ENCODE measurements around the gene KXD1.
A peak's percentile ranks its signal among the peaks of the same experiment; 100 is the strongest.

The KXD1 gene

DNA sequence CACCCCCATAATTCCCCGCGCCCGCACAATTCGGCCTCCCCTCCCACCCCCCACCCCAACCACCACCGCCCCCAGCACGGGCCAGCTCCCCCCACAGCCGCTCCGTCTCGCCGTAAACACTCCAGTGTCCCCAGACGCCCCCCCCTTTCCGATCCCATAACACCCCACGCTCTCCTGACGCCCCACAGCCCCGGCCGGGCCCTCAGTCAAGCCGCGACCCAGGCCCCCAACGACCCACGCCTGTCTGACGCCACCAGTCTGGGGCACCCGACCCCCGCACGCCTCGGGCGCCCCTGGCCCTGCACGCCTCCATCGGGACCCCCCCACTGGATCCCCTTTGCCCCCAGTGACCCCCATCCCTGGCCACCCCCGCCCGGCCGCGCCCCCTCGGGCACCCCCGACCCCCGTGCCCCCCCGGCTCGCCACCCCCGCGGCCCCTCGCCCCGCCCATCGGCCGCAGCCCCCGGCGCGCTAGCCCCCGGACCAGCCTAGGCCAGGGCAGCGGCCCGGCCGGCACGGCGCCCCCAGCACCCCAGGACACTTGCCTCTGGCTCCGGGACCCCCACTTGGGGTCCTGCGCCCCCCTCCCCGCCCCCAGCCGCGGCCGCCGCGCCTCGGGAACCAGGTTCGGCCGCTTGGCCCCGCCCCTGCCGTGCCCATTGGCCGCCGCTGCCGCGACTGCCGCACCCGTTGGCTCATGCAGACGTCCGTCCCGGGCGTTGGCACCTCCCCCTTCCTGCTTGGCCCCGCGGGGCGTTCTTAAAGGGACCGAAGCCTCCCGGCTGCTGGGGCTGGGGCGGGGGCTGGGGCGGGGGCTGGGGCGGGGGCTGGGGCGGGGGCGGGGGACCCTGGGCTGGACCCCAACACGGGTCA is 14.5 kb upstream of the KXD1 start, which contains the start of gene FKBP8:
Gene FKBP8, minus strand, starts transcription at position 633 of the 873 bp plus-strand sequence. CDS start 1,603 bp downstream, outside the sequence.
- H3K9ac ChIP-seq (ENCODE audit: insufficient read length, low read depth), result peak within 1 kb of the TSS; percentile 84
- H3K27me3 ChIP-seq (ENCODE audit: insufficient read depth, insufficient read length), result no peaks in the 10 kb centered on the region
- H3K9me3 ChIP-seq (ENCODE audit: insufficient read depth, low read length), result no peaks in the 10 kb centered on the region
- peaks cover 35% of the 10 kb centered on the region for H3K36me3 ChIP-seq (ENCODE audit: insufficient read depth, insufficient read length, low read length)
- TF ChIP-seq YY1 (IDR thresholded peaks at IDR 0.05; ENCODE audit: insufficient read depth, insufficient read length), result no peak
- H3K4me3 ChIP-seq (ENCODE audit: insufficient read length, low read depth), result peak within 1 kb of the TSS; percentile 67
- DNase-seq (ENCODE audit: low read depth, low spot score), result peak; percentile 87
- H3K4me1 ChIP-seq (ENCODE audit: insufficient read depth, insufficient read length), result peaks cover 5% of the 10 kb centered on the region

- H3K36me3 ChIP-seq (ENCODE audit: insufficient read depth, insufficient read length, low read length), result peaks cover 31% of the 10 kb centered on the region
- peak overlapping the region; percentile 41 for H3K4me3 ChIP-seq (ENCODE audit: insufficient read length, low read depth)
- peaks cover 5% of the 10 kb centered on the region for H3K4me1 ChIP-seq (ENCODE audit: insufficient read depth, insufficient read length)
- no peaks in the 10 kb centered on the region for H3K9me3 ChIP-seq (ENCODE audit: insufficient read depth, low read length)
- DNase-seq (ENCODE audit: low read depth, low spot score), result no peak
- H3K9ac ChIP-seq (ENCODE audit: insufficient read length, low read depth), result peak overlapping the region; percentile 81
- no peaks in the 10 kb centered on the region for H3K27me3 ChIP-seq (ENCODE audit: insufficient read depth, insufficient read length)
- no peak for TF ChIP-seq ZNF274 (IDR thresholded peaks at IDR 0.05; ENCODE audit: low read depth, low read length)
- no peak for TF ChIP-seq SUZ12 (IDR thresholded peaks at IDR 0.05; ENCODE audit: extremely low read depth, insufficient read depth, insufficient read length)
- no peak for TF ChIP-seq YY1 (IDR thresholded peaks at IDR 0.05; ENCODE audit: insufficient read depth, insufficient read length)
Observed at GRCh38 chr19:18543814-18544475, 13.7 kb upstream of the KXD1 start.

DNA sequence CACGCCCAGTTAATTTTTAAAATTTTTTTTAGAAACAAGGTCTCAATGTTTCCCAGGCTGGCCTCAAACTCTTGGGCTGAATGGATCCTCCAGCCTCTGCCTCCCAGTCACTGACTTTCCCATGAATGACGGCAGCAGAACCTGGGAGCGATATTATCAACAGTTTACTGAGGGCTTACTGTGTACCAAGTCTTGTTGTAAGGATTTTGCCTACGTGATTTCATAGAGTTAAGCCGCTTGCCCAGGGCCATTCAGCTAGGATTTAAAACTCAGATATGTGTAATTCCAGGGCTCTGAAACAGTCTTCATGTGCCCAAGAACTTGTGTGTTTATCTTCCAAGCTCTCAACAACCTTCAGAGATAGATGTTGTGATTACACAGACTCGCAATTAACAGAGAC is 6.0 kb upstream of the KXD1 start:
- no peaks in the 10 kb centered on the region for H3K27me3 ChIP-seq (ENCODE audit: insufficient read depth, insufficient read length)
- no peak for TF ChIP-seq ZNF274 (IDR thresholded peaks at IDR 0.05; ENCODE audit: low read depth, low read length)
- no peak for TF ChIP-seq YY1 (IDR thresholded peaks at IDR 0.05; ENCODE audit: insufficient read depth, insufficient read length)
- no peak for TF ChIP-seq SUZ12 (IDR thresholded peaks at IDR 0.05; ENCODE audit: extremely low read depth, insufficient read depth, insufficient read length)
- H3K9ac ChIP-seq (ENCODE audit: insufficient read length, low read depth), result no peak overlapping the region
- no peak for DNase-seq (ENCODE audit: low read depth, low spot score)
- no peak overlapping the region for H3K4me3 ChIP-seq (ENCODE audit: insufficient read length, low read depth)
- H3K9me3 ChIP-seq (ENCODE audit: insufficient read depth, low read length), result no peaks in the 10 kb centered on the region
- no peaks in the 10 kb centered on the region for H3K4me1 ChIP-seq (ENCODE audit: insufficient read depth, insufficient read length)
- H3K36me3 ChIP-seq (ENCODE audit: insufficient read depth, insufficient read length, low read length), result no peaks in the 10 kb centered on the region

DNA sequence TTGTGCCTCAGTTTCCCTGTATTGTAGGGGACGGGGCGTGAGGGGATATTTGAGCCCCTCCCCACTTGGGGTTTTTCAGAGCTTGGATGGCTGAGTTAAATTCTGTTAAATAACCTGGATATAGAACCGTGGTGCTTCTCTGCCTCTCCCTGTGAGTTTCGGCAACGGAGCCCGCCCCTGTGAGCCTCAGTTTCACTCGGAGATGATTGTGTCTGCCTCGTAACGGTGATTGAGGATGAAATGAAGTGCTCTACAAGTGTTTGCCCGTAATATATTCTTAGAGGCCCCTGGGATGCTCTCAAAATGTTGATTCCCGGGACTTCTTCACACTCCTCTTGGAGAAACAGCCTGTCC is 509 bp downstream of the KXD1 start:
- no peak for DNase-seq (ENCODE audit: low read depth, low spot score)
- Histone ChIP-seq H3K27me3 (ENCODE audit: insufficient read depth, insufficient read length) (no peaks in the 10 kb centered on the region), H3K4me3 (ENCODE audit: insufficient read length, low read depth) (peak overlapping the region; percentile 82), H3K9me3 (ENCODE audit: insufficient read depth, low read length) (no peaks in the 10 kb centered on the region), H3K36me3 (ENCODE audit: insufficient read depth, insufficient read length, low read length) (peaks cover 26% of the 10 kb centered on the region), H3K9ac (ENCODE audit: insufficient read length, low read depth) (peak overlapping the region; percentile 92), H3K4me1 (ENCODE audit: insufficient read depth, insufficient read length) (peaks cover 3% of the 10 kb centered on the region)
- TF ChIP-seq ZNF274 (IDR thresholded peaks at IDR 0.05; ENCODE audit: low read depth, low read length) (no peak), YY1 (IDR thresholded peaks at IDR 0.05; ENCODE audit: insufficient read depth, insufficient read length) (no peak), SUZ12 (IDR thresholded peaks at IDR 0.05; ENCODE audit: extremely low read depth, insufficient read depth, insufficient read length) (no peak)

GRCh38 chr19:18558604-18559003 is 934 bp downstream of the KXD1 start:
- Histone ChIP-seq H3K36me3 (ENCODE audit: insufficient read depth, insufficient read length, low read length) (peaks cover 30% of the 10 kb centered on the region), H3K9ac (ENCODE audit: insufficient read length, low read depth) (peak overlapping the region; percentile 92), H3K27me3 (ENCODE audit: insufficient read depth, insufficient read length) (no peaks in the 10 kb centered on the region), H3K4me1 (ENCODE audit: insufficient read depth, insufficient read length) (peaks cover 3% of the 10 kb centered on the region), H3K9me3 (ENCODE audit: insufficient read depth, low read length) (no peaks in the 10 kb centered on the region), H3K4me3 (ENCODE audit: insufficient read length, low read depth) (peak overlapping the region; percentile 82)
- TF ChIP-seq YY1 (IDR thresholded peaks at IDR 0.05; ENCODE audit: insufficient read depth, insufficient read length) (no peak), SUZ12 (IDR thresholded peaks at IDR 0.05; ENCODE audit: extremely low read depth, insufficient read depth, insufficient read length) (no peak), ZNF274 (IDR thresholded peaks at IDR 0.05; ENCODE audit: low read depth, low read length) (no peak)
- no peak for DNase-seq (ENCODE audit: low read depth, low spot score)

DNA sequence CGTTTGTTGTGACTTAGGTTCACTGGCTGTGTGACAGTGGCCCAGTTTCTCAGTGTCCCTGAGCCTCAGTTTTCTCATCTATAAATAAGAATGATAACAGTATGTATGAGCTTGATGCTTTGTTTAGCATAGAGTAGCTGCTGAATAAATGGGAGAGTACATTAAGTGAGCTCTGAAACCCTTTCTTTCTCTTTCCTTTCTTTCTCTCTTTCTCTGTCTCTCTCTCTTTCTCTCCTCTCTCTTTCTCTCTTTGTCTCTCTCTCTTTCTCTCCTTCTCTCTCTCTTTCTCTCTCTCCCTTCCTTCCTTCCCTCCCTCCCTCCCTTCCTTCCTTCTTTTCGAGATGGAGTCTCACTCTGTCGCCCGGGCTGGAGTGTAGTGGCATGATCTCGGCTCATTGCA is 2.0 kb downstream of the KXD1 start:
- H3K27me3 ChIP-seq (ENCODE audit: insufficient read depth, insufficient read length), result no peaks in the 10 kb centered on the region
- peaks cover 39% of the 10 kb centered on the region for H3K36me3 ChIP-seq (ENCODE audit: insufficient read depth, insufficient read length, low read length)
- H3K4me1 ChIP-seq (ENCODE audit: insufficient read depth, insufficient read length), result peaks cover 3% of the 10 kb centered on the region
- no peak for DNase-seq (ENCODE audit: low read depth, low spot score)
- no peaks in the 10 kb centered on the region for H3K9me3 ChIP-seq (ENCODE audit: insufficient read depth, low read length)
- no peak overlapping the region for H3K9ac ChIP-seq (ENCODE audit: insufficient read length, low read depth)
- no peak overlapping the region for H3K4me3 ChIP-seq (ENCODE audit: insufficient read length, low read depth)
- TF ChIP-seq ZNF274 (IDR thresholded peaks at IDR 0.05; ENCODE audit: low read depth, low read length) (no peak), SUZ12 (IDR thresholded peaks at IDR 0.05; ENCODE audit: extremely low read depth, insufficient read depth, insufficient read length) (no peak), YY1 (IDR thresholded peaks at IDR 0.05; ENCODE audit: insufficient read depth, insufficient read length) (no peak)

- no peaks in the 10 kb centered on the region for H3K9me3 ChIP-seq (ENCODE audit: insufficient read depth, low read length)
- H3K36me3 ChIP-seq (ENCODE audit: insufficient read depth, insufficient read length, low read length), result peaks cover 61% of the 10 kb centered on the region
- no peak for DNase-seq (ENCODE audit: low read depth, low spot score)
- TF ChIP-seq YY1 (IDR thresholded peaks at IDR 0.05; ENCODE audit: insufficient read depth, insufficient read length) (no peak), SUZ12 (IDR thresholded peaks at IDR 0.05; ENCODE audit: extremely low read depth, insufficient read depth, insufficient read length) (no peak)
- H3K4me3 ChIP-seq (ENCODE audit: insufficient read length, low read depth), result no peak overlapping the region
- no peaks in the 10 kb centered on the region for H3K27me3 ChIP-seq (ENCODE audit: insufficient read depth, insufficient read length)
- H3K4me1 ChIP-seq (ENCODE audit: insufficient read depth, insufficient read length), result peaks cover 3% of the 10 kb centered on the region
- H3K9ac ChIP-seq (ENCODE audit: insufficient read length, low read depth), result no peak overlapping the region
Observed at GRCh38 chr19:18562086-18562485, 4.4 kb downstream of the KXD1 start.

All from NT2/D1 (cell line).